ENCODE data around the gene NXT1. TPM values are rescaled to one million over a fixed set of nuclear protein-coding genes. Genes with fewer than 3 reads are reported as not detected.

The NXT1 gene
- total RNA-seq, 1 donor from 2014 or later = 21.2 TPM

- H3K4me3 Mint-ChIP-seq (ENCODE audit: low read depth) = peak overlapping the region; percentile 88
- peaks cover 25% of the 10 kb centered on the region for H3K4me1 Mint-ChIP-seq (ENCODE audit: low read depth)
- H3K27ac Mint-ChIP-seq = peak overlapping the region; percentile 91
- DNase-seq (ENCODE audit: low spot score, unreplicated experiment) = no peak
- no peaks in the 10 kb centered on the region for H3K36me3 Mint-ChIP-seq (ENCODE audit: insufficient read depth)
- TF ChIP-seq CTCF (IDR thresholded peaks at IDR 0.05; ENCODE audit: unreplicated experiment) = no peak
- H3K9me3 Mint-ChIP-seq (ENCODE audit: low read depth) = no peaks in the 10 kb centered on the region
- H3K27me3 Mint-ChIP-seq = peaks cover 2% of the 10 kb centered on the region
Observed at GRCh38 chr20:23350904-23351838, 580 bp downstream of the NXT1 start.

GRCh38 chr20:23356203-23356602, 5.6 kb downstream of the NXT1 start:
- DNase-seq (ENCODE audit: low spot score, unreplicated experiment) = no peak
- Mint-ChIP-seq H3K4me1 (ENCODE audit: low read depth) (peaks cover 28% of the 10 kb centered on the region), H3K27ac (no peak overlapping the region), H3K36me3 (ENCODE audit: insufficient read depth) (no peaks in the 10 kb centered on the region), H3K27me3 (no peaks in the 10 kb centered on the region), H3K9me3 (ENCODE audit: low read depth) (no peaks in the 10 kb centered on the region), H3K4me3 (ENCODE audit: low read depth) (no peak overlapping the region)
- TF ChIP-seq CTCF (IDR thresholded peaks at IDR 0.05; ENCODE audit: unreplicated experiment) = no peak

GRCh38 chr20:23357767-23358562, 7.4 kb downstream of the NXT1 start:
- Mint-ChIP-seq H3K4me3 (ENCODE audit: low read depth) (peak overlapping the region; percentile 93), H3K27me3 (no peaks in the 10 kb centered on the region), H3K27ac (peak overlapping the region; percentile 98), H3K4me1 (ENCODE audit: low read depth) (peaks cover 26% of the 10 kb centered on the region), H3K36me3 (ENCODE audit: insufficient read depth) (no peaks in the 10 kb centered on the region), H3K9me3 (ENCODE audit: low read depth) (no peaks in the 10 kb centered on the region)
- TF ChIP-seq CTCF (IDR thresholded peaks at IDR 0.05; ENCODE audit: unreplicated experiment) = peak; percentile 23
- peak; percentile 100 for DNase-seq (ENCODE audit: low spot score, unreplicated experiment)

- no peak for TF ChIP-seq CTCF (IDR thresholded peaks at IDR 0.05; ENCODE audit: unreplicated experiment)
- no peaks in the 10 kb centered on the region for H3K36me3 Mint-ChIP-seq (ENCODE audit: insufficient read depth)
- H3K4me1 Mint-ChIP-seq (ENCODE audit: low read depth) = peaks cover 32% of the 10 kb centered on the region
- DNase-seq (ENCODE audit: low spot score, unreplicated experiment) = no peak
- peak overlapping the region; percentile 58 for H3K4me3 Mint-ChIP-seq (ENCODE audit: low read depth)
- H3K27me3 Mint-ChIP-seq = no peaks in the 10 kb centered on the region
- no peaks in the 10 kb centered on the region for H3K9me3 Mint-ChIP-seq (ENCODE audit: low read depth)
- peak overlapping the region; percentile 97 for H3K27ac Mint-ChIP-seq
Observed at GRCh38 chr20:23358563-23358906, 7.9 kb downstream of the NXT1 start.

- no peaks in the 10 kb centered on the region for H3K36me3 Mint-ChIP-seq (ENCODE audit: insufficient read depth)
- H3K9me3 Mint-ChIP-seq (ENCODE audit: low read depth) = no peaks in the 10 kb centered on the region
- H3K27me3 Mint-ChIP-seq = no peaks in the 10 kb centered on the region
- DNase-seq (ENCODE audit: low spot score, unreplicated experiment) = no peak
- H3K4me3 Mint-ChIP-seq (ENCODE audit: low read depth) = peak overlapping the region; percentile 58
- no peak for TF ChIP-seq CTCF (IDR thresholded peaks at IDR 0.05; ENCODE audit: unreplicated experiment)
- peaks cover 33% of the 10 kb centered on the region for H3K4me1 Mint-ChIP-seq (ENCODE audit: low read depth)
- peak overlapping the region; percentile 97 for H3K27ac Mint-ChIP-seq
Observed at GRCh38 chr20:23358923-23359593, 8.5 kb downstream of the NXT1 start.

Measured in progenitor cell of endocrine pancreas (in vitro differentiated cells).